Fibroblast of skin of right quadriceps (primary cell): ENCODE results near the gene PPP1R1C.

Experiments
- DNase-seq: peaks from one replicate; pipeline ENCODE4 v3.0.0-alpha.2; 2013

PPP1R1C gene

GRCh38 chr2:182115258-182115657 is 129.6 kb downstream of the PPP1R1C start:
- DNase-seq, result no peak

GRCh38 chr2:182116774-182117173 is 131.1 kb downstream of the PPP1R1C start:
- DNase-seq, result no peak

GRCh38 chr2:182117196-182117595 is 131.5 kb downstream of the PPP1R1C start:
- DNase-seq, result no peak

- no peak for DNase-seq
Measured at GRCh38 chr2:182128821-182129707, 143.4 kb downstream of the PPP1R1C start.

- no peak for DNase-seq
Measured at GRCh38 chr2:182132605-182133004, 147.0 kb downstream of the PPP1R1C start.

- peak; percentile 27 for DNase-seq
Measured at GRCh38 chr2:182133195-182133891, 147.7 kb downstream of the PPP1R1C start.

GRCh38 chr2:182134201-182134600 is 148.5 kb downstream of the PPP1R1C start:
- DNase-seq, result no peak

- no peak for DNase-seq
Measured at GRCh38 chr2:182142062-182142461, 156.4 kb downstream of the PPP1R1C start.

- DNase-seq, result no peak
Measured at GRCh38 chr2:182144041-182144775, 158.6 kb downstream of the PPP1R1C start.

- no peak for DNase-seq
Measured at GRCh38 chr2:182144776-182145165, 159.1 kb downstream of the PPP1R1C start.

GRCh38 chr2:182148344-182148743 is 162.7 kb downstream of the PPP1R1C start:
- peak; percentile 2 for DNase-seq

GRCh38 chr2:182163878-182164277 is 178.2 kb downstream of the PPP1R1C start:
- DNase-seq, result no peak

- no peak for DNase-seq
Measured at GRCh38 chr2:182164686-182165085, 179.0 kb downstream of the PPP1R1C start.

- no peak for DNase-seq
Measured at GRCh38 chr2:182165202-182165601, 179.5 kb downstream of the PPP1R1C start.

GRCh38 chr2:182166406-182166805 is 180.8 kb downstream of the PPP1R1C start:
- DNase-seq, result no peak

GRCh38 chr2:182166841-182167240 is 181.2 kb downstream of the PPP1R1C start:
- DNase-seq, result no peak
